Posterior vena cava (tissue), 2 donors: ENCODE results near the gene CENPE. TPM values are rescaled to one million over a fixed set of nuclear protein-coding genes. Genes with fewer than 3 reads are reported as not detected.

Experiments used
- DNase-seq: peaks from one replicate; pipeline ENCODE4 v3.0.0-alpha.2; 2020; ENCODE audit warnings: low spot score
- intact Hi-C, 2 donors: fragments of 100-400 bp; cut with DNase I; formaldehyde crosslinking; loops; one replicate each; pipeline versions ENCODE4 v1.14.1 to v1.14.2; 2022 to 2023
- total RNA-seq, 2 donors: library from RNA; stranded (reverse); fragmentation: NEBNext Ultra II Directional; extraction: Animal tissue kit (Norgen Biotek cat#: 25700); gene quantifications; one replicate each; pipeline ENCODE4 v1.2.1, GENCODE V29; 2021
- donor health status: DM: yes; HTN: yes; CAD: no.
- donor health status: DM: yes; HTN: yes; CAD: no.

Gene CENPE
- total RNA-seq, 2 donors from 2014 or later: 1.9 to 2.2 TPM

- no peak for DNase-seq
- intact Hi-C loops: no loop called here
Measured at GRCh38 chr4:103144926-103145325, 53.2 kb downstream of the CENPE start.

GRCh38 chr4:103137446-103137827 lies 60.7 kb downstream of the CENPE start:
- intact Hi-C loops: no loop called here
- no peak for DNase-seq

- no peak for DNase-seq
- intact Hi-C loops: no loop called here
Measured at GRCh38 chr4:103136671-103137445, 61.3 kb downstream of the CENPE start.

- DNase-seq: no peak
- intact Hi-C loops: no loop called here
Measured at GRCh38 chr4:103129174-103129573, 69.0 kb downstream of the CENPE start.

- intact Hi-C loops: no loop called here
- DNase-seq: no peak
Measured at GRCh38 chr4:103126126-103126525, 72.0 kb downstream of the CENPE start.

GRCh38 chr4:103123114-103123513 lies 75.0 kb downstream of the CENPE start:
- DNase-seq: no peak
- intact Hi-C loops: no loop called here

- intact Hi-C loops: no loop called here
- no peak for DNase-seq
Measured at GRCh38 chr4:103118166-103118565, 80.0 kb downstream of the CENPE start.

GRCh38 chr4:103111598-103111997 lies 86.5 kb downstream of the CENPE start:
- intact Hi-C loops: no loop called here

GRCh38 chr4:103108542-103108941 lies 89.6 kb downstream of the CENPE start:
- no peak for DNase-seq
- intact Hi-C loops: loop anchor here in 1 of 2 donors (10.0 kb wide), 1 partner anchor 64 kb away; no protein-coding TSS in a partner anchor

More at GRCh38 chr4:103111598-103111997, 86.5 kb downstream of the CENPE start:
- DNase-seq: no peak

- DNase-seq: no peak
- intact Hi-C loops: loop anchor here in 1 of 2 donors (10.0 kb wide), 1 partner anchor 61 kb away; no protein-coding TSS in a partner anchor
Measured at GRCh38 chr4:103105558-103106356, 92.4 kb downstream of the CENPE start.

- DNase-seq: no peak
- intact Hi-C loops: loop anchor here in 1 of 2 donors (10.0 kb wide), 1 partner anchor 60 kb away; no protein-coding TSS in a partner anchor
Measured at GRCh38 chr4:103104886-103105285, 93.3 kb downstream of the CENPE start.

GRCh38 chr4:103100691-103101090 lies 97.5 kb downstream of the CENPE start:
- intact Hi-C loops: loop anchor here in 1 of 2 donors (10.0 kb wide), 1 partner anchor 56 kb away; no protein-coding TSS in a partner anchor
- DNase-seq: no peak

GRCh38 chr4:103099691-103100392 lies 98.3 kb downstream of the CENPE start, which contains the start of gene BDH2:
Gene BDH2, minus strand, starts transcription at chr4:103099834. Its CDS starts 3,580 bp downstream, at chr4:103096254.
- no peak for DNase-seq
- intact Hi-C loops: loop anchor here in 1 of 2 donors (10.0 kb wide), 1 partner anchor 55 kb away; no protein-coding TSS in a partner anchor

- intact Hi-C loops: no loop called here
- DNase-seq: no peak
Measured at GRCh38 chr4:103098756-103099440, 99.2 kb downstream of the CENPE start.

- intact Hi-C loops: no loop called here
- no peak for DNase-seq
Measured at GRCh38 chr4:103098341-103098740, 99.8 kb downstream of the CENPE start.

GRCh38 chr4:103097112-103097511 lies 101.0 kb downstream of the CENPE start:
- intact Hi-C loops: no loop called here
- no peak for DNase-seq

- no peak for DNase-seq
- intact Hi-C loops: no loop called here
Measured at GRCh38 chr4:103095080-103095479, 103.1 kb downstream of the CENPE start.

GRCh38 chr4:103092245-103092644 lies 105.9 kb downstream of the CENPE start:
- DNase-seq: no peak

More at GRCh38 chr4:103092245-103092644, 105.9 kb downstream of the CENPE start:
- intact Hi-C loops: no loop called here
